Left forelimb (tissue), 1 donor: ENCODE results near the gene AFTPH.

Source experiments
- DNase-seq: peaks from one replicate; pipeline ENCODE4 v3.0.0-alpha.2; 2018; ENCODE audit warnings: low spot score

AFTPH gene

DNA sequence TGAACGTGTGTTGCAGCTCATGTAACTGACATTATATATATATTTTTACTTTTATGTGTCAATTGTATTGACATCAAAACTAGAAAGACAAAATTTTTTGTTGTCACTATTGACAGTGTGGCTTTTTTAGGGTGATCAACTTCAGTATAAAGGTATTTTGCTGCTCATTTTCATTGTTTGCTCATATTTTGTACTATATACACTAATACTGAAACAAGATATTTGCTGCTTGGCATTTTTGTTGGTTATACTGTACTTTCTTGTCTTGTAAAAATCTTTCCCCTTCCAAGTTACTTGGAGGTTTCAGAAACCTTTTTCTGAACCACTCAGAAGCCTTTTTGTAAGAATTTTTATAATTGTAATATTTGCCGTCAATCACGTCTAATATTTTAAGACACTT lies 16.5 kb downstream of the AFTPH start:
- DNase-seq, result no peak

DNA sequence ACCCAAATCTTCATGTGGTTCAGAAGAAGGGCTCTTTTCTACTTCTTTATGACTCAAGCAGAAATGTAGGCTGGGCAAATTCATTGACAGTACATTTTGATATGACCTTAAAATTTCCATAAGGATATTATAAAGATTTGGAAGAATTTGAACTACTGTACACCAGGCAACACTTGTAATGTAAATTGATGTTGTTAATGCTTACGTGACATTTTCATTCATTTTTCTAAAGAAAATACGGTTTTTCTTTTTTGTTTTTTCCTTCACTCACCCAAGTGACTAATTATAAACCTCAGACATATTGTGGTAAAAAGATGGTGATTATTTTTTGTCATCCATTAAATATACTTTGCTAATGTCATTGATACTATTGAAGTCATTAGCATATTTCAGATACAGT lies 17.4 kb downstream of the AFTPH start:
- no peak for DNase-seq

DNA sequence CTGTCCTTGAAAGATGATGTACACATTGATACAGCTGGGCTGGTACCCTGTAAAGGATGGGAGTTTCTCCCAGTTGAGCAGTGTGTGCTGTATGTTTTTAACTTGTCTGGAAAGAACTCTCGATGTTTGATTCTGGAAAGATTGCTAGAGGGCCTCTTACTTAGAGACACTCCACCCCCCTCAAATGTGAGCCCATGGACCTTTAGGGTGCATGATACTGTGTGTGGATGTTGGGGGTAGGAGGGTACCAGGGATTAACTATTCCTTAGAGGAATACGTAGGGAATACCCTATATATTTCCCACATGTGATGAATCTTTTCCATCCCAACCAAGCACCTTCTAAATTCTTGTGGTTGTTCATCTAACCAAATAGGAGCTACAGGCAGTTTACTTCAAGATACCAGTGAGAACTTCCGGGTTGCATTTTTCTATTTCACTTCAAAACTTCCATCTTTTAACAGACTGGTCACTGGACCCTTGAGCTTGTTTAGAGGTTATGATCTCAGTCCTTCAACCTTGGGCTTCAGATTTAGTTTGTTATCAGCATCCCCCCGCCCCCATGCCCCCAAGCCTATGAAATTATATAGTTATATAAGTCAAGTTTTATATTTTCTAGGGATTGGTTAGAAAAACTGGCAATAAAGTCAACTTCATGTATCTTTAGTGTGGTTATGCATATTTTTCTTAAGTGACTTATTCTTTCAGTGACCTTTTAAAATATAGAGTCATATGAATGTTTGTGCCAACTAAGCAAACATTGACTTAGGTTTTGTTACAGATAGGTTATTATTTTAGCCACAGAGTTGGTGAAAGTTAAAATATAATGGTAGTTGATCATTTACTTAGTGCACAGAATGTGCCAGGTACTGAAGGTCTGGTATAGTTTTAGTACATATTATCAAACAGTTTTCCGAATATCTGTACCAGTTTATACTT lies 18.2 kb downstream of the AFTPH start:
- no peak for DNase-seq

DNA sequence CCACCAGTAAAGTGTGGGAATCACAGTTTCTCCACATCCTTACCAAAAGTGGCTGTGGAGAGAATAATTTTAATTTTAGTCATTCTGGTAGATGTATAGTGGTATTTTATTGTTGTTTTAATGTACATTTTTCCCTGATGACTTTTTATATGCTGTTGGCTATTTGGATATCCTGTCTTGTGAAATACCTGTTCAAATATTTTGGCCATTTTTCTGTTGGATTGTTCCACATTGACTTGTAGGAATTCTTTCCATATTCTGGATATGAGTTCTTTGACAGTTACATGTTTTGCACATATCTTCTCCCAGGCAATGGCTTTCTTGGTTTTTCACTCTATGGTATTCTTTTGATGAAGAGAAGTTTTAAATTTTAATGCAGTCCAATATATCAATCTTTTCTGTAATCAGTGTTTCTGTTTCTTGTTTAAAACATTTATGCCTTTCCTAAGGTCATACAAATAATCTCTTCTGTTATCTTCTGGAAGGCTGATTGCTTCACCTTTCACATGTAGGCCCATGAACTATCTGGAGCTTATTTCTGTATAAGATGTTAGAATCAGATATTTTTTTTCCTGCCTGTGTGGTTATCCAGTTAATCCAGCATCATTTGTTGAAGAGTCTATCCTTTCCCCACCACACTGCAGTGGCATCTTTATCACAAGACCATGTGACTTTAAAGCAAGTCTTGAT lies 19.0 kb downstream of the AFTPH start:
- no peak for DNase-seq

DNA sequence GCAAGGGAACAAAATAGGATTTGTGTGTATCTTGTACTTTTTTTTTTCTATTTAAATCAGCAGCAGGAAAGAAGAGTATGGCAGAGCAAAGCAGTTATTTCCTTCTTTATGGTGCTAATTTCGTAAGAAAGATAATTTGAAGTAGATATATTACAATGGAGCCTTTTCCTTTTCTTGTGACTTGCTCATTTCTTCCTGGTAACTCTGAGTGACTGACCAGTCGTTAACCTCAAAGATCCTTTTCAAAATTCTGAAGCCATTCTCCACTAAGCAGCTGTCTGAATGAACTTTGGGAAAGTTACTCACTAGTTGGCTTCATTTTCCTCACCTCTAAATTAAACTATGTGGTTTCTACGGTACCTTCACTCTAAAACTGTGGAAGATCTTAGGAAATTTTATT lies 24.6 kb downstream of the AFTPH start:
- DNase-seq, result no peak

DNA sequence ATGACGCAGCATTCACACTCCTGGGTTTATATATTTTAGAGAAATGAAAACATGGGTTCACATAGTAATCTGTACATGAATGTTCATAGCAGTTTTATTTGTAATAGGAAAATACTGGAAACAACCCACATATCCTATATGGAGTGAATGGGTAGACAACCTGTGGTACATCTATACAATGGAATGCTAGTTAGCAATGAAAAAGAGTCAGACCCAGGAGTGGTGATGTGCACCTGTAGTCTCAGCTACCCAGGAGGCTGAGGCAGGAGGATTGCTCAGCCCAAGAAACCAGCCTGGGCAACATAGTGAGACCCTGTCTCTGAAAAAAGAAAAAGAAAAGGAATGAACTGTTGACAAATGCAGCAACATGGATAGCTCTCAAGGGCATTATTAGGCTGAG lies 25.9 kb downstream of the AFTPH start:
- DNase-seq, result no peak

DNA sequence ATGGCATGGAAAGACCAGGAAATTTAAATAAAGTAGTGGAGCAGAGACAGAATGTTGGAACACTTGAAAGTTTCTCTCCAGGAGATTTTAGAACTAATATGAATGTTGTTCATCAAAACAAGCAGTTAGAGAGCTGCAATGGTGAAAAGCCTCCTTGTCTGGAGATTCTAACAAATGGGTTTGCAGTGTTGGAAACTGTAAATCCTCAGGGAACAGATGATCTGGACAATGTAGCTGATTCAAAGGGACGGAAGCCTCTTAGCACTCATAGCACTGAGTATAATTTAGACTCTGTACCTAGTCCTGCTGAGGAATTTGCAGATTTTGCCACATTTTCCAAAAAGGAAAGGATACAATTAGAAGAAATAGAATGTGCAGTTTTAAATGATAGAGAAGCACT lies 27.7 kb downstream of the AFTPH start:
- DNase-seq, result no peak

DNA sequence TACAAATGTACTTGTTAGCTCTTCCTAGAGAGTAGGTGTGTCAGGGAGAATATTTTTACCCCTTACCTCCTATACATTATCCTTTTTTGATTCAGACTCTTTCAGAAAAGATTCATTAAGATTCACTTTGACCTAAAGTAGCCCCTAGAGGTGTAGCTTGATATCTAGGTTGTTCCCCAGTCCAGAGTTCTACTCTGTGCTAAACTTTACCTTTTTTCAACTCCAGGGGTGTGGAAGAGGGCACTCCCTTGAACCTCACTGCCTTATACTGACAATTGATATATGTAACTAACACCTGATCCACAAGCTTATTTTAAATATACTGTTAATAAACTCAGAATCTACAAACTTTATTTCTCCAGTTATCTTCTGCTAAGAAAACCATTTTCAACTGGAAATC lies 30.0 kb downstream of the AFTPH start:
- no peak for DNase-seq

DNA sequence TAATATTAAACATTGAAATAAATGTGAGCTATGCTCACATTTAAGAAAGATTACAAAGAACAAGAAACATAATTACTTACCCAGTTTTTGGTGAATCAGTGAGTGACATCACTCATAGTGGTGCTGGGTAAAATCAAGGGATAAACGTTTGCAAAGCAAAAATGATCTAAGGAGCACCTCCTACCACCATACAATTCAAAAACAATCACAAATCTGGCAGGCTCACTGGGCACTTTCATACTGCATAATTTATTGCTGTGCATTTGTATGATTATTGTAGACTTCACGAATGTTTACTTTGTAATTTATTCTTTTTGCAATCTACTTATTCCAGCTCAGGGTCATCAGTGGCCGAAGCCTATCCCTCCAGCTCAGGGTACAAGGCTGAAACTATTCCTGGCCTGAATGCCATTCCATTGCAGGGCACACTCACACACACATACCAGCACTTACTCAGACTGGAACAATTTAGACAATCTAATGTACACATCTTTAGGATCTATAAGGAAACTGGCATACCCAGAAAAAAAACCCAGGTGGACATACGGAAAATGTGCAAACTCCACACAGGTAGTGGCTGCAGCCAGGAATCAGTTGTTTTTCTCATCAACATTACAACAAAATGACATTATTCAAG lies 34.4 kb downstream of the AFTPH start:
- DNase-seq, result no peak

DNA sequence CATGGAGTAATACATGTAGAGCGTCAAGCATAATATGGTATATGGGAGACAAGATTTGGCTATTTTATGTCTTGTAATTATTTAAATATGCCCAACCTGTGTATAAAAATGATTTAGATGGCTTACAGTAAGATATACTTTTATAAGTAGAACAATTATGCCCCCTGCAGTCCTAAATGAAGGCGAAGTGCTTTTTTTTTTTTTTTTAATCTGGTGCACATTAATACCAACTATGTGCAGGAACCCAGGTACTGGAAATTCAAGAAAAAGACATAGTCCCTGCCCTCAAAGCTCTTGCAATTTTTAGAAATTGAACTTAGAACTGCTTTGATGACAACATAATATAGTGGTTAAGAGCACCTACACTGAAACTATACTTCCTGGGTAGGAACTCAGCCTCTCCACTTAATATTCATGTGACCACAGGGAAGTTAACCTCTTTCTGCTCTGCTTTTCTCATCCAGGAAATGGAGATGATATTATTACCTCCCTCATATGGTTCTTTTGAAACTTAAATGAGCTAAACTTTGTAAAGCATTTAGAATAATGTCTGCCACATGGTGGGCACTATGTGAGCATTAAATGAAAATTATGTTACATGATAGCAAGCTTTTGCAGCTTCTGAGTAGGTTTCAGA lies 38.1 kb downstream of the AFTPH start:
- DNase-seq, result no peak

DNA sequence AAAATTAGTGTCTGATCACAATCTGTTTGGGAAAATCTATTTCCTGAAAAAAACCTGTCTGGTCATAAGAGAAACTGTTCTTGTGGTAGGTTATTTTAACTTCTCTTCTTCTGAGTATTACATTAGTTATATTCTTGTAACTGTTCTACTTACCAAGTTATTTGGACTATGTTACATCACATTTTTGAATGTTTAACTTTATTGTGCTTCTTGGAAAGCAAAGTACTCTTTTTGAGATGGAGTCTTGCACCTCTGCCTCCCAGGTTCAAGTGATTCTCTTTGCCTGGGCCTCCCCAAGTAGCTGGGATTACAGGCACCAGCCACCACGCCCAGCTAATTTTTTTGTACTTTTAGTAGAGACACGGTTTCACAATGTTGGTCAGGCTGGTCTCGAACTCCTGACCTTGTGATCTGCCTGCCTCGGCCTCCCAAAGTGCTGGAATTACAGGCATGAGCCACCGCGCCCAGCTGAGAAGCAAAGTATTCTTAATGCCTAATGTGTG lies 39.4 kb downstream of the AFTPH start:
- DNase-seq, result no peak

DNA sequence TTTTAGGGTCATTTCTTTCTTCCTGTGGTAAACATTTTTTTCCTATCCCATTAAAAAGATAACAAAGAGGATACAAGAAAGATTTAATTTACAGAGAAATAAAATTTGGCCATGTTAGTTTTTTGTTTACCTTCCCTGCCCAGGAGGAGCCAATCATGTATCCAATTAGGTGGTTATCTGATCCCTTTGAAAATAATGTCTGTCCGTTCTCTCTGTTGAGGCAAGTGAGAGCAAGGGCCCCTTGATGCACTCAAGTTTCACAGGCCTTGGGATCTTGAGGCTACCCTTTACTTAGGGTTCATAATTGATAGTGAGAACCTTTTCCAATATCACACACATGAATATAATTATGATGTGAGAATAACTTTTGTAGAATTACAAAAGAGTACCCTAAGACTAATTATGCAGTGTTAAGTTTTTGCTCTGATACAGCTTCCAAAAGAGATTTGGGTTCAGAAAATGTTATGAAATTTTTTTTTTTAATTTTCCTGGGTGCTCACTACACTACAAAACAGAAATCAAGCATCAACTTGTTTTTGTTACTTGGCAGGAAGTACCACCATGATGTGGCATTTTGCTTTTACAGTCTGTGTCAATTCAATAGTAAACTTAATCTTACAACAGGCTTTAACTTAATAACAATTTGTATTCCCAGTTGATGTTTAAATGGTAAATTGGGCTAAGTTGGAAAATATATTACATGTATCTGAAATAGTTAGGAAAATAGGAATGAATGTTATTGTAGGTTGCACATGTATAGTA lies 42.0 kb downstream of the AFTPH start:
- no peak for DNase-seq

DNA sequence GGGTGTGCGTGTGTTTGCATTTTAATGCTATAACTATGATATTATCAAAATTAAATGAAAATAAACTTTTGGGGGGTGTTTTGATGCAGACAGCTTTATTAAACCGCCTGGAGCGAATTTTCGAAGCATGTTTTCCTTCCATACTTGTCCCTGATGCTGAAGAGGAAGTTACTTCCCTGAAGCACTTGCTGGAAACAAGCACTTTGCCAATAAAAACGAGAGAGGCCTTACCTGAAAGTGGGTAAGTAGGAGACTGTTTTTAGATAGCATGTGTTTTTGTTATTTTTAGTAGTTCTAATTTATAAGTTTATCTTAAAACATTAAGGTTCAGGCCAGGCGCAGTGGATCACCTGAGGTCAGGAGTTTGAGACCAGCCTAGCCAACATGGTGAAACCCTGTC lies 43.3 kb downstream of the AFTPH start:
- no peak for DNase-seq

DNA sequence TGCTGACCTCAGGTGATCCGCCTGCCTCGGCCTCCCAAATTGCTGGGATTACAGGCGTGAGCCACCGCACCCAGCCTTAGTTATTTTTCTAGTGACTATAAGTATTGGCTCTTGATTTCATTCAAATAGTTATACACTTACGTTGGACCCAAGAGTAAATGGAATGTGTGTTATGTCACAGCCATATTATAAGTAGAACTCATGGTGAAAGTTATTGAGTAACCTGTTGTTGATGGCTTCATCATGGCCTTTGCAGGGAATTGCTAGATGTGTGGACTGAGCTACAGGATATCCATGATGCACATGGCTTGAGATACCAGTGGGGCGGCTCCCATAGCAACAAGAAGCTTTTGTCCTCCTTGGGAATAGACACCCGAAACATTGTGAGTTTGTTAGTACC lies 44.7 kb downstream of the AFTPH start:
- no peak for DNase-seq

DNA sequence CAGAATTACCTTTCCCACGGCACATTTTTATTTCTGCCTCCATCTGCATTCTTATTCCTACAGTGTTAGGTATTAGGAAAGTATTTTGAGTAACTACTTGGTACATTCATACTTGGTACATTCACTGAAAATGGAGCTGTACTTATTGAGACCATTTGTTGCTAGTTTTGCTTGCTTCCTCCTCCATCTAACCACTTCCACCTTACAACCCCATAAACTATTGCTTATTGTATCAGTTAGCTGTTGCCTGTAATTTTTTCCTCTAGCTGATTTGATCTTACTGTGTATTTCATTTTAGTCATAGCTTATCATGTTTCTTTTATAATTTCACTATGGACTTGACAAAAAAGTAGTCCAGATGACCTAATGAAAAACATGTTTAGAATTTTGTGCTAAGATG lies 50.7 kb downstream of the AFTPH start:
- DNase-seq, result no peak

DNA sequence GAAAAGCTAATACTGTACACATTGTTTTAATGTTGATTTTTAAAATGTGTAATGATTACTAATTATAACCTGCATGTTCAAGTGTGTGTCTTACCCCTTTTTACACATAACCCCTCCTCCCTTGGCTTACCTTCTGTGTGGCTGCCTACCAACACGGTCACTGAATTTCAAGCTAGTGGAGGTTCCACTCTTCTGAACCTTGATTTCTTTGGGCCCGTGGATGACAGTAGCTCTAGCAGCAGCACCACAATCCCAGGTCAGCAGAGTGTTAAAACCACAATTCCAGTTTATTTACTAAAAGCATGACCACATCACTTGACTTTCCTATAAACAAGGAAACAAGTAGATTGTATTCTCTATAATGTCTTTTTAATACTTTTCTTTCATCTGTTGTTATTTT lies 56.9 kb downstream of the AFTPH start:
- no peak for DNase-seq

DNA sequence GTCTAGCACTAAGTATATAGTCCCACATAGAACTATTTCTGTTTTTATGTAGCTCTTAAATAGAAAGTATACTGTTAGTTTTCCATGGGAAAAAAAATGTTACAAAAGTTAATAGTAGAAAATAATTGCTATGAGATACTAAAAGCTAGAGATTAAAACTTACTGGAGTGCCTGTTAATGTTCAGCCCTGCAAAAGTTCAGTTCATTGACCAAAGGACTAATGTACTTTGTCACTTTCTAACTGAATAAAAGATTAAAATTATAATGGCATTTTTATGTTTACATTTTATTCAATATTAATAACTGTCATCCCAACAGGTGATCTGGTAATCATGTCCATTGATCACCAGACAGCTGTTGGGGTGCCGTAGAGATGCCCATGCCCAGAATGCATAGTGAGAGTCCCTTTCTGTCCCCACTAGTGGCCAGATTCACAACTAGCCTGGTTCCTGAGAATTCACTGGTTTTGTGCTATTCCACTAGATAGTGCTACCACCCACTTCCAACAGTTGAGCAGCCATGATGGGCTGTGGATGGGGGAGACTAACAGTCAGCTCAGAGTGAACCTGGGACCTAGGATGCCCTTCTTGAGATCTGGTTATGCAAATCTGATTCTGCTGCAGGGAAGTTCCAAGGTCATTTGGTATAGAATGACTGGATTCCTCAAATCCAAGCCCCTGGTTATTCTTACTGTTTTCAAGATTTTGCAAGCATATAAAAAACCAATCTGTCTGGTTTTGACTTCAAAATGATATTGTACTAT lies 57.8 kb downstream of the AFTPH start:
- no peak for DNase-seq

DNA sequence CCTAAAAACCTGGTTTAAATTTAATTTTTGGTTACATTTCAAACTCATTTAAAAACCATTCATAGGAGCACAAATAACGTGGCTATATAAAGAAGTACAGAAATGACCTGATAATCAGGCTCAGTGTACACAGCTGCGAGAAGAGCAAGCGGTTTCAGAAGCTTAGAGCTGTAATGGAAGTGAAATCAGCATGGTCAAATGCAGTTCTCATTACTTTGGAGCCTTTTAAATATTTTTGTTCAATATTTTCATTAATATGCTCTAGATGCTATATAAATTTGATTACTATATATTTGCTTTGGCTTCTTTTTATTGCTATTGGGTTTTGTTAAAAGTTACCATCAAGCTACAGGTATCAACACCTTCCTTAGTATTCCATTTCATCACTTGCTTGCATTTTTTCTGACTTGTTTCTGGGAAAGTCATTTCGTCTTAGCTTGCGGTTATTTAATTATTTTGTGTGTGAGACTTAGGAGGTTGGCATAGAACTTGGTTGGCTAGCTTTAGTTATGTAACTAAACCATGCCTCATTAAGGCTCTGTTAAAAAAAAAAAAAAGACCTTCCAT lies 58.7 kb downstream of the AFTPH start:
- no peak for DNase-seq

DNA sequence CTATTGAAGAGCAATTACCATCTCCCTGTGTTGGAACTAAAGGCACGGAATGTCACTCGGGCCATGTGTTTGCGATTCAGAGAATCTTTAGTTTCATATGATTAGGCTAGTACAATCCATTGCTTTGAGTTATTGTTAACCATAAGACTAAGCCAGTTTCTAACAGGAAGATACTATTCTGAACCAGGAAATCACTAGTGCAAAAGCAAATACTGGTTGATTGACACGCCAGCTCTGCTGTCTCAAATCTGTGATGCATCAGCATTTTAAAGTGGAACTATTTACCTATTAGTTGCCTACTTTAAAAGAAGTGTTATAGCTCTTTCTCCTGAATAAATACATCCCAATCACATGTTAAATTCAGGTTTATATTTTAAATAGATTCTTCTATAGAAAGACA lies 61.9 kb downstream of the AFTPH start:
- DNase-seq, result no peak

DNA sequence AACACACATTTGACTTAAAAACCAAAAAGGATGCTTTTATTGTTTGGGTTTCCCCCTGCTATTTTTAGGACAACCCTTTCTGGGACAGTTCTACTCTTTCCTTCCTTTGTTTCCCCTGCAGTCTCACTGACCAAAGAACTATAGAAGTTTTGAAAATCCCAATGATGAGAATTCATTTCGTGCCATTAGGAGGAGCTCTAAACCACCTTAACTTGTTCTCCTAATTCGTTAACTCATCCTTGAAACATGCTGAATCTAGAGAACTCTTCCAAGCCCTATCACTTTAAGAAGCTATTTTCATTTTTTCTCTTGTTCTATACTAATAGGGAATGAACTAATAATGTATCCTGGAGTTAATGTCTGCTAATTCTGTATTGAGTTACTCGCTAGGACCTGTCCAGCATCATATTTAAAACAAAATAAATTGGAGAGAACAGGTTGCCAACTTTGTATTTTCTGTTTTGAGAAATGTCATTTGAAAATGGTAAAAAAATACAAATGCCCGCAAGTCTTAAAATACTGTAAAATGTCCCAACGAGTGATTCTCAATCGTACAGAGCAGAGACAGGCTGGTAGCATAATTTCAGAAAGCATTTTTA lies 62.9 kb downstream of the AFTPH start:
- no peak for DNase-seq
